ENCODE results near the gene ATP8A2. TPM values are rescaled to one million over a fixed set of nuclear protein-coding genes. Genes with fewer than 3 reads are reported as not detected.

Gene ATP8A2
- total RNA-seq, 1 donor from 2014 or later: 0.16 TPM

DNA sequence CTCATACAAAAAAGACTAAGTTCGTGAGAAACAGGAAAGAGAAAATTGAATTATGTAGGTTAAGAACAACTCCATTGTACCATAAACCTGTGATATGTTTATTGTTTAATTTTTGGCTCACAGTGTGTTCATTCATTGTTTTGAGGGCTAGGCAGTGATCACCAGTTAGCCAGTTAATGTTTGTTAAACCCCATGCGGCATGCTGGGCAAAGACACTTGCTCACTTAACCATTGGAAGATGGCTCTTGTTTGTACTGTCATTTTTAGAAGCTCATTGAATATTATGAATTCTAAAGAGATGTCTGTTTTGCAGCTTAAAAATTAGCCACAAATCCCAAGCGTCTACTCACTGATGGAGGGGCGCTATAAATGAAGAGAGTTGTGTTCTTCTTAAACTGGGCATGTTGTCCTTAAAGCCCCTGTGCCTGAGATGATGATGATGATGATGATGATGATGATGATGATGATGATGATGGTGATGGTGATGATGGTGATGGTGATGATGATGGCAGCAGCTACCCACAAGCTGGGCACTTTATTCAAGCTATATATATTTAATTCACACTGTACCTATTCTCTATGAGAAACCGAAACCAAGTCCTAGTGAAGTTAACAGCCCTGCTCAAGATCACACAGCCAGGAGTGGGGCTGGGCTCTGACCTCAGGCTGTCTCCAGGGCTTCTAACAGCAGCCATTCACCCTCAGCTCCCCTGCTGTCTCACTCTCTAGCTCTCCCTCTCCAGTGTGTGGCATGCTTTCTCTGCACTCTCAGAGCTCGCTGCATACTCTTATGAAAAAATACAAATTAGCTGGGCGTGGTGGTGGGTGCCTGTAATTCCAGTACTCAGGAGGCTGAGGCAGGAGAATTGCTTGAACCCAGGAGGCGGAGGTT lies 510.9 kb downstream of the ATP8A2 start:
- H3K4me1 Mint-ChIP-seq (ENCODE audit: low read depth): peaks cover 40% of the 10 kb centered on the region
- H3K4me3 Mint-ChIP-seq (ENCODE audit: low read depth): no peak overlapping the region
- no peaks in the 10 kb centered on the region for H3K9me3 Mint-ChIP-seq
- H3K27me3 Mint-ChIP-seq (ENCODE audit: low read depth): no peaks in the 10 kb centered on the region
- H3K36me3 Mint-ChIP-seq (ENCODE audit: low read depth): no peaks in the 10 kb centered on the region
- no peak for DNase-seq (ENCODE audit: low spot score)
- intact Hi-C loops (cut with micrococcal nuclease): no loop called here
- no peak overlapping the region for H3K27ac Mint-ChIP-seq

DNA sequence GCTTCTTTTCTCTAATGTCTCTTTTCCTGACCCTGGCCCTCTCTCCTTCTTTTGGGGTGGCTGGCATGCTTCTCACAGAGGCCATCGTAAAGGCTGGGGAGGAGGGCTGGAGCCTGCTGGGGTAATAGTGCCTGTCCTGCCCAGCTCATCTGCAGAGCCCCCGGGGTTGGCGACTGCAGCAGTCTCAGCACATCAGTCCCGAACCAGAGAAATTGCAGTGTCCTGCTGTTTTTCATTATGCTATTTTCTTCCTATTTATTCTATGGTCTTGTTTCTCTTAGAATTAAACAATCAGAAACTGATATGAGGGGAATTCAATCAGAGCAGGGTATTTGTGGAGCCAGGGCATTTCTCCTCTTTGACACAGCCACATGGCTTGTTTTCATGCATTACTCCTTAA lies 513.6 kb downstream of the ATP8A2 start:
- Mint-ChIP-seq H3K27ac (no peak overlapping the region), H3K36me3 (ENCODE audit: low read depth) (no peaks in the 10 kb centered on the region), H3K4me3 (ENCODE audit: low read depth) (no peak overlapping the region), H3K9me3 (no peaks in the 10 kb centered on the region), H3K27me3 (ENCODE audit: low read depth) (no peaks in the 10 kb centered on the region), H3K4me1 (ENCODE audit: low read depth) (peaks cover 41% of the 10 kb centered on the region)
- intact Hi-C loops (cut with micrococcal nuclease): loop anchor here (5.0 kb wide), 3 partner anchors 38 to 162 kb away; no protein-coding TSS in a partner anchor
- no peak for DNase-seq (ENCODE audit: low spot score)

DNA sequence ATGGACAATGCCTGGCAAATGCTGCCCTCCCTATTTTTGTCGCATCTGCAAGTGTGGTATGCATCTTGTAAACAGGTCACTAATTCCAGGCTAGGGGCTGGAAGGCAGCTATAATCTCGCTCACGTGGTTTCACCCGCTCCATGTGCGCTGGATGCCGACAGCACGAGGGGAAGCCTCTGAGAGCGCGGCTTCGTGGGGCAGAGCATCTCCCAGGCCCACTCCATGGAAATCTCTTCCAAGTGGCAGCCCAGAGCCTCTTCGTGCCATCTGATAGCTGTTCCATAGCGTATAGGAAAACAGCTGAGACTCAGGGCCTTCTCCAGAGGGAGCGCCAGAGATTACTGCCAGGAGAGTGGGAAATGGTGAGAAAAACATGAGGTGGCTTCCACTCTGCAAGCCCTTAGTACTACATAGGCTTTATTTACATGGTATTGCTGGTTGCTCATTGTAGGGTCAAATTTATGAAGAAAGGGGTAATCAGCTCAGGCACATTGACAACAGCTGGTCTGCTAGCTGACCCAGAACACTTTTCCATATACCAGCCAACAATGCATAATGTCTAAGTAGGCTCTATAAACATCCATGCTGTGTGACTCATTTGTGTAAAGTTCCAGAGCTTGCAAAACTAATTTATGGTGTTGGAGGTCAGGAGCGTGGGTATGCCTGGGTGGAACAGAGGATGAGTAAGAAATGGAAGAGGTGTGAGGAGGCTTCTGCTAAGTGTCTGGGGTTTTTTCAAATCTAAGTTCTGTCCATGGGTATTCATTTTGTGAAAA lies 514.9 kb downstream of the ATP8A2 start:
- DNase-seq (ENCODE audit: low spot score): no peak
- H3K36me3 Mint-ChIP-seq (ENCODE audit: low read depth): no peaks in the 10 kb centered on the region
- no peaks in the 10 kb centered on the region for H3K27me3 Mint-ChIP-seq (ENCODE audit: low read depth)
- peaks cover 37% of the 10 kb centered on the region for H3K4me1 Mint-ChIP-seq (ENCODE audit: low read depth)
- intact Hi-C loops (cut with micrococcal nuclease): loop anchor here (1.0 to 5.0 kb wide), 5 partner anchors 11 to 161 kb away; no protein-coding TSS in a partner anchor
- no peak overlapping the region for H3K27ac Mint-ChIP-seq
- H3K4me3 Mint-ChIP-seq (ENCODE audit: low read depth): no peak overlapping the region
- H3K9me3 Mint-ChIP-seq: no peaks in the 10 kb centered on the region

GRCh38 chr13:25887962-25888655 lies 516.3 kb downstream of the ATP8A2 start:
- H3K36me3 Mint-ChIP-seq (ENCODE audit: low read depth): no peaks in the 10 kb centered on the region
- no peaks in the 10 kb centered on the region for H3K27me3 Mint-ChIP-seq (ENCODE audit: low read depth)
- no peaks in the 10 kb centered on the region for H3K9me3 Mint-ChIP-seq
- intact Hi-C loops (cut with micrococcal nuclease): loop anchor here (1.0 to 5.0 kb wide), 5 partner anchors 13 to 159 kb away; no protein-coding TSS in a partner anchor
- no peak overlapping the region for H3K27ac Mint-ChIP-seq
- DNase-seq (ENCODE audit: low spot score): no peak
- peaks cover 29% of the 10 kb centered on the region for H3K4me1 Mint-ChIP-seq (ENCODE audit: low read depth)
- no peak overlapping the region for H3K4me3 Mint-ChIP-seq (ENCODE audit: low read depth)

DNA sequence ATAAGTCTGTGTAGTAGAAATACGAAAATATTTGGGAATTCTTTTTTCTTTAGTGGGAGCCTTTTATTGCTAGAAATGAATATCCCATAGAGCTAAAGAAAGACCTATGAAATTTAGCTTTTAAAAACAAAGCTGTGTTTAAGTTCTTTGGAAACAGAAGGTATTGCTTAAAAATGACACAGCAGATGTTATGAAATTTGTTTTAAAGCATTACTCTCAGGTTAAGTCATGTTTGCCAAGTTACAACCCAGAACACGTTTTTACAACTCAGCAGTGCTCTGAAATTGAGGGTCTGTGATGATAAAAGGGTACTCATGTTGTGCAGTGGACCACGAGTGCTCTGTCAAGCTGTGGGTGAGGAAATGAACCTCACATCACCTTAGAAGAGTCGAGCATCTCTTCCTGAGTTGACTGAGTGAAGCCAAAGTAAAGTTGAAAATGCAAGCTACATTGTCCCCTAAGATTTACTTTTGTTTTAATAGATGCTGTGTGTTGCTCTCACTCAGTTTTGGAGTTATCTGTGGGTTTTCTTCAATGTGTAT lies 519.0 kb downstream of the ATP8A2 start:
- no peak for DNase-seq (ENCODE audit: low spot score)
- Mint-ChIP-seq H3K4me3 (ENCODE audit: low read depth) (no peak overlapping the region), H3K36me3 (ENCODE audit: low read depth) (peaks cover 1% of the 10 kb centered on the region), H3K9me3 (peaks cover 2% of the 10 kb centered on the region), H3K4me1 (ENCODE audit: low read depth) (peaks cover 23% of the 10 kb centered on the region), H3K27ac (no peak overlapping the region), H3K27me3 (ENCODE audit: low read depth) (peaks cover 2% of the 10 kb centered on the region)
- intact Hi-C loops (cut with micrococcal nuclease): no loop called here

DNA sequence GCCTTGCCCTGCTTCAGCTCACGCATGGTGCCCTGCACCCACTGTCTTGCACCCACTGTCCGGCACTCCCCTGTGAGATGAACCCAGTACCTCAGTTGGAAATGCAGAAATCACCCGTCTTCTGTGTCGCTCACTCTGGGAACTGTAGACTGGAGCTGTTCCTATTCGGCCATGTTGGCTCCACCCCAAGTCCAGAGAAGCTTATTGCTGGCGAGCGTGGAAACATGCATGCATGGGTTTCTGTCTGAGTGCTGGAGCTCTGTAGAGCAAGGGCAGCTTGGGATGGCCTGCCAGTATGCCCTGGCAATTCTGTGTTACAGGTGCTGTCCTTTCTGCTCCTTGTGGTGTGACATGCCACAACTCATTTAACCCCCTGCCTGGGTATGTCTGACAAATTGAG lies 527.2 kb downstream of the ATP8A2 start:
- peaks cover 20% of the 10 kb centered on the region for H3K9me3 Mint-ChIP-seq
- DNase-seq (ENCODE audit: low spot score): no peak
- H3K27ac Mint-ChIP-seq: no peak overlapping the region
- intact Hi-C loops (cut with micrococcal nuclease): no loop called here
- peaks cover 15% of the 10 kb centered on the region for H3K27me3 Mint-ChIP-seq (ENCODE audit: low read depth)
- H3K4me1 Mint-ChIP-seq (ENCODE audit: low read depth): peaks cover 30% of the 10 kb centered on the region
- H3K36me3 Mint-ChIP-seq (ENCODE audit: low read depth): peaks cover 15% of the 10 kb centered on the region
- no peak overlapping the region for H3K4me3 Mint-ChIP-seq (ENCODE audit: low read depth)

DNA sequence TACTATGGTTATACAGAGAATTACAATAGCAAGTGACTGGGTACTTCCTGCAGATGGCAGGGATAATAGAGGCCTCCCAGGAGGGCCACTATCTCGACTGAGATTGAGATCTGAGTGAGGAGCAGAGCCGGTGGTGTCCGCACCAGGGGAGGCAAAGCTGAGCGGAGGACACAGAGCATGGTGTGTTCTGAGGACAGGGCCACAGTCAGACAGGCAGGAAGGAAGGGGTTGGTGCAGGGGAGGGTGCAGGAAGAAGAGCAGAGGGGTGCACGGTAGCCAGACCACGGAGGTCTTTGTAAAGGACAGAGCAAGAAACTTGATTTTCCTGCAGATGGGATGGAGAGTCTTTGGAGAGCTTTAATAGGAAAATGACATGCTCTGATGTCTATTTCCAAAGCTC lies 527.7 kb downstream of the ATP8A2 start:
- no peak overlapping the region for H3K27ac Mint-ChIP-seq
- H3K36me3 Mint-ChIP-seq (ENCODE audit: low read depth): peaks cover 15% of the 10 kb centered on the region
- H3K4me3 Mint-ChIP-seq (ENCODE audit: low read depth): no peak overlapping the region
- peaks cover 20% of the 10 kb centered on the region for H3K9me3 Mint-ChIP-seq
- H3K4me1 Mint-ChIP-seq (ENCODE audit: low read depth): peaks cover 30% of the 10 kb centered on the region
- DNase-seq (ENCODE audit: low spot score): no peak
- peaks cover 15% of the 10 kb centered on the region for H3K27me3 Mint-ChIP-seq (ENCODE audit: low read depth)
- intact Hi-C loops (cut with micrococcal nuclease): no loop called here

DNA sequence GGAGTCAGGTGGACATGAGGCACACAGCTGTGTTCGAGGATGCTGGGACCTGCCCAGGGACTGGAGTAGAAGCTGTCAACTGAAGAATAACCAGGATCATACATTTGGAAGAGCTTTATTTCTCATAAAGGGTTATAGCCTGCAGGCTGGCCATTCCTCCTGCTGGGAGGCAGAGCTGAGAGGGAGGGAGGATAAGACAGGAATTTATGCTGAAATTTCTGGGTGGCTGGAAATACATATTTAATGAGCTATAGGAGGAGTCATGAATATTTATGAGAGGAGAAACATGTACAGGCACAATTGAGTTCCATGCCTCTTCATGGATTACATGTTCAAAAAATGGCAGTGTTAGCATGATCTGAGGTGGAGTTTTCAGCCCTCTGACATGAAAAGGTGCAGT lies 528.2 kb downstream of the ATP8A2 start:
- Mint-ChIP-seq H3K36me3 (ENCODE audit: low read depth) (peaks cover 15% of the 10 kb centered on the region), H3K4me3 (ENCODE audit: low read depth) (no peak overlapping the region), H3K4me1 (ENCODE audit: low read depth) (peaks cover 30% of the 10 kb centered on the region), H3K9me3 (peaks cover 20% of the 10 kb centered on the region), H3K27ac (no peak overlapping the region), H3K27me3 (ENCODE audit: low read depth) (peaks cover 15% of the 10 kb centered on the region)
- no peak for DNase-seq (ENCODE audit: low spot score)
- intact Hi-C loops (cut with micrococcal nuclease): loop anchor here (2.0 to 10.0 kb wide), 3 partner anchors 137 to 1235 kb away; no protein-coding TSS in a partner anchor

DNA sequence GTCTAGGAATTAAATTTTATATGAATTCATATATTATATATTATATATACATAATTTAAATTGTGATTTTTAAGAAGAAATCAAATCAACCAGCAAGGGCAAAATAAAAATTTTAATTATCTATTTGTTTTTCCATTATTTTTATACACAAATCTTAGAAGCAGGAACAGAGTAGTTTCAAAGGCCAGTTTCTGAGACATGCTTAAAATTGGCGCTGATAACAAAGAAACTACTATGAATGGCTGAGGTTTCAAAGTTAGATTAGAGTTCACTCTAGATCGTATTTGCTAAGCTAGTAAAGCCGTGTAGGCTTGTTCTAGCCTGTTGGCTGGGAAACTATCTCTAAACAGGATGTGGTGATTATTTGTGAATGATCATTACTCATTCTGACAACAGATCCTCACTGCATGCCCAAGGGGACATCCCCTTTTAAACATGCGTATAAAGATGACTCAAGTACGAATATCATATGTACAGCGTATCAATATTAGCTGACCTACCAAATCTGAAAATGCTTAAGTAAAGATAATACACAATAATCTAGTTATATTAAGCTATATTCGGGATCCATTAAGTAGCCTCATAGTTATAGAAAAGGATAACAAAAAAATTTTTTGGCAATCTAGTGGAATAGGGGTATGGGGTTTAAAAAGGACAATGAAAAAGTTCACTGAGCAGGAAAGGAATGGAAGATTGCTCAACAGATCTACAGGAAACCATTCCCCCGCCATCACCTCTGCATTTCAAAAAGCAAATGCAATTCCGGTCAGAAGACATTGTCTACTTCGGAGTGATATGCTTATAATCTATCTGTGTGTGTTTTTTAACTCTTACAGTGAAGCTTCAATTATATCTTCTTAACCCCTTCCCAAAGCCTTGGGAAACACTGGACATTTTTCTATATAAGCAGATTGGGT lies 529.9 kb downstream of the ATP8A2 start:
- peak; percentile 44 for DNase-seq (ENCODE audit: low spot score)
- Mint-ChIP-seq H3K4me1 (ENCODE audit: low read depth) (peaks cover 30% of the 10 kb centered on the region), H3K4me3 (ENCODE audit: low read depth) (no peak overlapping the region), H3K9me3 (peaks cover 11% of the 10 kb centered on the region), H3K27ac (no peak overlapping the region), H3K27me3 (ENCODE audit: low read depth) (peaks cover 7% of the 10 kb centered on the region), H3K36me3 (ENCODE audit: low read depth) (peaks cover 10% of the 10 kb centered on the region)
- intact Hi-C loops (cut with micrococcal nuclease): loop anchor here (1.0 to 10.0 kb wide), 6 partner anchors 14 to 1233 kb away; no protein-coding TSS in a partner anchor

DNA sequence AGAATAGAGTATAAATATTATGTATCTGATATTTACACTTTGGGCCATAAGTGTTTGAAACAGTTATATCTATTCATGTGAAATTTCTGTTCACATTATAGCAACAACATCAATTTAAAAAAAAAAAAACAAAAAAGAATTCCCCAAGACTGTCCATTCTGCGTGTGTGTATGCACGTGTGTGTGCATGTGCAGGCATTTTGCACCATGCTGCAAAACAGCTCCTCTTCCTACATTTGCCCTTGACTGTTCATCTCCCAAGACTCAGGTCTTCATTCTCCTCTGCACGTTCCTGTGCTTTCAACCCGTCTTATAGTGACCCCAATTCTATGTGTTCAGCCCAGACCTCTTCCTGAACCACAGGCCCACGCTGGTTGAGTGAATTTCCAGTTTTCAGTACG lies 530.7 kb downstream of the ATP8A2 start:
- no peak for DNase-seq (ENCODE audit: low spot score)
- peak overlapping the region; percentile 44 for H3K4me3 Mint-ChIP-seq (ENCODE audit: low read depth)
- H3K36me3 Mint-ChIP-seq (ENCODE audit: low read depth): peaks cover 7% of the 10 kb centered on the region
- no peak overlapping the region for H3K27ac Mint-ChIP-seq
- H3K27me3 Mint-ChIP-seq (ENCODE audit: low read depth): peaks cover 7% of the 10 kb centered on the region
- intact Hi-C loops (cut with micrococcal nuclease): loop anchor here (2.0 to 10.0 kb wide), 3 partner anchors 142 to 1232 kb away; no protein-coding TSS in a partner anchor
- H3K9me3 Mint-ChIP-seq: peaks cover 8% of the 10 kb centered on the region
- H3K4me1 Mint-ChIP-seq (ENCODE audit: low read depth): peaks cover 30% of the 10 kb centered on the region

DNA sequence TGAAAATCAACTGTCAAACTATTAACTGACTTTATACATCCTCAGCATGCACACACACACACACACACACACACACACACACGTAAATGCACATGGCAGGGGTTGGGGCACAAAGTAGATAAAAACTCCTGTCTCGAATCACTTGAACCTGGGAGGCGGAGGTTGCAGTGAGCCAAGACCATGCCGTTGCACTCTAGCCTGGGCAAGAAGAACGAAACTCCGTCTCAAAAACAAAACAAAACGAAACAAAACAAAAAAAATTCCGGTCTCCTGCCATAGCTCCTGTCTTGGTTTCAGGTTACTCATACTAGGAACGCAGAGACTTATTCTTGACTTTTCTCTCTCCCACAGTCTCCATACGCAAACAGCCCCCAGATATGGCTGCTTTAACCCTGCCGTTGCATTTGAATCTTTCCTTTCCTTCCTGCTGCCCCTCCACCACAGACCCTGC lies 531.1 kb downstream of the ATP8A2 start:
- peak overlapping the region; percentile 44 for H3K4me3 Mint-ChIP-seq (ENCODE audit: low read depth)
- H3K9me3 Mint-ChIP-seq: peaks cover 3% of the 10 kb centered on the region
- H3K27ac Mint-ChIP-seq: no peak overlapping the region
- H3K36me3 Mint-ChIP-seq (ENCODE audit: low read depth): peaks cover 3% of the 10 kb centered on the region
- no peak for DNase-seq (ENCODE audit: low spot score)
- H3K4me1 Mint-ChIP-seq (ENCODE audit: low read depth): peaks cover 30% of the 10 kb centered on the region
- intact Hi-C loops (cut with micrococcal nuclease): loop anchor here (2.0 to 10.0 kb wide), 3 partner anchors 142 to 1232 kb away; no protein-coding TSS in a partner anchor
- peaks cover 4% of the 10 kb centered on the region for H3K27me3 Mint-ChIP-seq (ENCODE audit: low read depth)
